ENCODE results near the gene ATP6V0D1. TPM values are rescaled to one million over a fixed set of nuclear protein-coding genes. Genes with fewer than 3 reads are reported as not detected.

The ATP6V0D1 gene
- total and polyA plus RNA-seq, 2 donors (not counting 1 experiment from before 2014, with no cell fraction given), result 62.1 to 91.0 TPM

DNA sequence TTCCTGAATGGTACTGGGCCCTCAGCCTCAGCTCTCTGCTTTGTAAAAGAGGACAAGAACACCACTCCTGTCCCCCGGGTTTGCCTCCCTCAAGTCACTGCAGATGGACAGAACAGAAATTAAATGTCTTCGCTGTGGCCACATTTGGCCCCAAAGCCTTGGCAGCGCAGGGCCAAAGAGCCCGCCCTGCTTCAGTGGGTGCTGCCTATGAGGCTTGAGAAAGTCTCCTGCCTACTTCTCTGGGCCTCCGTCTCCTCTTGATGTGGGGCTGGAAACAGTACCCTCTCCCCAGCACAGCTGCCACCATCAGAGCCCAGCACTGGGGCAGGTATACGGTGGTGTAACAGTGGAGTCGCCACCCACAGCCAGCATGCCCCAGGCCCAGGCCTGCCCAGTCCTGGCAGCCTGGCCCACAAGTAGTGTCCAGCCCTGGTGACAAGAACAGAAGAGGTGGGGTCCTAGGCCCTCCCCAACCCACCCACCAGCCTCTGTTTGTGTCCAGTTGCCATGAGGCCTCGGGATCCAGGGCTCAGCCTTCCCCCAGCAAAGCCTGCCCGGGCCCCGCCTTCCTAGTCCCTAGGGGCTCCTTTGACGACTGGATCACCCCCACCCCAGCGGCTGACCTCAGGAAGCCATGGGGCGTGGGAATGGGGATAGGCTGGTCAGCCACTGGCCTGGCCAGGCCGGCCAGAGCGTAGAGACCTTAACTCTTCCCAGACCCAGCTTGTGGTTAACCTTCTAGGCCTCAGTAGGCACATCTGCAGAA is 83.7 kb downstream of the ATP6V0D1 start:
- H3K27me3 ChIP-seq (replicated peaks in 1 of 4; ENCODE audit: control extremely low read depth in 1 of 4, control insufficient read depth in 3 of 4, insufficient read depth in 4 of 4, low read length in 3 of 4), result peaks cover 0 to 54% (median 29%) of the 10 kb centered on the region in 4 experiments
- no peak overlapping the region for H3K4me3 ChIP-seq (ENCODE audit: control extremely low read depth in 1 of 5, extremely low read depth in 1 of 5, insufficient read depth in 1 of 5, low read depth in 2 of 5, low read length in 4 of 5)
- no peaks in the 10 kb centered on the region for H3K36me3 ChIP-seq (replicated peaks in 1 of 2; ENCODE audit: control extremely low read depth in 1 of 2, control insufficient read depth in 1 of 2, extremely low read depth in 1 of 2, insufficient read depth in 2 of 2, low read length in 1 of 2)
- no peak overlapping the region for H3K27ac ChIP-seq (ENCODE audit: low read length in 2 of 2)
- H3K4me1 Mint-ChIP-seq, result peaks cover 14% of the 10 kb centered on the region
- no peaks in the 10 kb centered on the region for H3K79me2 ChIP-seq (ENCODE audit: control insufficient read depth, insufficient read depth, low read length)
- WGBS (ENCODE audit: insufficient coverage), result 90% methylated on average over 14 of the region's 15 CpGs
- H3K4me1 ChIP-seq (ENCODE audit: control insufficient read depth in 2 of 2, insufficient read depth in 2 of 2, low read length in 2 of 2), result peaks cover 28 to 30% of the 10 kb centered on the region in 2 donors
- ATAC-seq (ENCODE audit: low read depth) (no peak), DNase-seq (no peak)
- peaks cover 26% of the 10 kb centered on the region for H3K27me3 Mint-ChIP-seq
- H3K4me3 Mint-ChIP-seq, result no peak overlapping the region
- no peak overlapping the region for H3K9ac ChIP-seq (ENCODE audit: low read length)
- CTCF ChIA-PET, result interaction anchor here (1.0 kb wide), 1 partner anchor 136 kb away, joined by 3 read pairs; no protein-coding TSS in a partner anchor
- no peak overlapping the region for H3K27ac Mint-ChIP-seq
- POLR2A ChIA-PET, result interaction anchor here (0.6 kb wide), 1 partner anchor 37 kb away, joined by 5 read pairs; no protein-coding TSS in a partner anchor
- peaks cover 0 to 18% (median 0%) of the 10 kb centered on the region in 3 donors for H3K9me3 ChIP-seq (ENCODE audit: control extremely low read depth in 1 of 3, control insufficient read depth in 2 of 3, insufficient read depth in 1 of 3, low read length in 2 of 3)
- H4K20me1 ChIP-seq (ENCODE audit: control insufficient read depth, insufficient read depth, low read length, poor library complexity, severe bottlenecking), result no peaks in the 10 kb centered on the region
- H3K4me2 ChIP-seq (replicated peaks; ENCODE audit: low read depth, low read length, poor library complexity, severe bottlenecking), result no peak overlapping the region
- no peak overlapping the region for H2AFZ ChIP-seq (ENCODE audit: insufficient read depth, low read depth, low read length, poor library complexity, severe bottlenecking)
- TF ChIP-seq, protein P1, sequence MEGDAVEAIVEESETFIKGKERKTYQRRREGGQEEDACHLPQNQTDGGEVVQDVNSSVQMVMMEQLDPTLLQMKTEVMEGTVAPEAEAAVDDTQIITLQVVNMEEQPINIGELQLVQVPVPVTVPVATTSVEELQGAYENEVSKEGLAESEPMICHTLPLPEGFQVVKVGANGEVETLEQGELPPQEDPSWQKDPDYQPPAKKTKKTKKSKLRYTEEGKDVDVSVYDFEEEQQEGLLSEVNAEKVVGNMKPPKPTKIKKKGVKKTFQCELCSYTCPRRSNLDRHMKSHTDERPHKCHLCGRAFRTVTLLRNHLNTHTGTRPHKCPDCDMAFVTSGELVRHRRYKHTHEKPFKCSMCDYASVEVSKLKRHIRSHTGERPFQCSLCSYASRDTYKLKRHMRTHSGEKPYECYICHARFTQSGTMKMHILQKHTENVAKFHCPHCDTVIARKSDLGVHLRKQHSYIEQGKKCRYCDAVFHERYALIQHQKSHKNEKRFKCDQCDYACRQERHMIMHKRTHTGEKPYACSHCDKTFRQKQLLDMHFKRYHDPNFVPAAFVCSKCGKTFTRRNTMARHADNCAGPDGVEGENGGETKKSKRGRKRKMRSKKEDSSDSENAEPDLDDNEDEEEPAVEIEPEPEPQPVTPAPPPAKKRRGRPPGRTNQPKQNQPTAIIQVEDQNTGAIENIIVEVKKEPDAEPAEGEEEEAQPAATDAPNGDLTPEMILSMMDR (IDR thresholded peaks at IDR 0.05), result no peak
- no peak for TF ChIP-seq EZH2 (IDR thresholded peaks at IDR 0.05; ENCODE audit: borderline replicate concordance, insufficient read depth, low read depth, low read length, poor library complexity, severe bottlenecking)
- no peaks in the 10 kb centered on the region for H3K9me3 Mint-ChIP-seq (ENCODE audit: insufficient read depth)
- intact Hi-C loops (cut with micrococcal nuclease), result loop anchor here (10.0 kb wide), 1 partner anchor 52 kb away; no protein-coding TSS in a partner anchor
